Fibroblast of lung (primary cell): Measurements from ENCODE around the gene CCDC12.

ENCODE experiments used
- EZH2 ChIP-seq: IDR thresholded peaks from 2 replicates; pipeline ENCODE4 v1.5.1; 2012; ENCODE audit warnings: low read length, control low read depth, mild to moderate bottlenecking; ENCODE audit errors: missing control alignments
- TF ChIP-seq, protein P1 (sequence below), 2 donors: IDR thresholded peaks in 1 of 2; conservative IDR thresholded peaks in 1 of 2; 1 replicate in 1 of 2; 2 replicates in 1 of 2; pipeline ENCODE4 v1.5.1; 2011 to 2012; ENCODE audit warnings: low read length in 2 of 2, control low read depth in 1 of 2, inconsistent platforms in 1 of 2, low read depth in 1 of 2, mild to moderate bottlenecking in 1 of 2

DNA sequence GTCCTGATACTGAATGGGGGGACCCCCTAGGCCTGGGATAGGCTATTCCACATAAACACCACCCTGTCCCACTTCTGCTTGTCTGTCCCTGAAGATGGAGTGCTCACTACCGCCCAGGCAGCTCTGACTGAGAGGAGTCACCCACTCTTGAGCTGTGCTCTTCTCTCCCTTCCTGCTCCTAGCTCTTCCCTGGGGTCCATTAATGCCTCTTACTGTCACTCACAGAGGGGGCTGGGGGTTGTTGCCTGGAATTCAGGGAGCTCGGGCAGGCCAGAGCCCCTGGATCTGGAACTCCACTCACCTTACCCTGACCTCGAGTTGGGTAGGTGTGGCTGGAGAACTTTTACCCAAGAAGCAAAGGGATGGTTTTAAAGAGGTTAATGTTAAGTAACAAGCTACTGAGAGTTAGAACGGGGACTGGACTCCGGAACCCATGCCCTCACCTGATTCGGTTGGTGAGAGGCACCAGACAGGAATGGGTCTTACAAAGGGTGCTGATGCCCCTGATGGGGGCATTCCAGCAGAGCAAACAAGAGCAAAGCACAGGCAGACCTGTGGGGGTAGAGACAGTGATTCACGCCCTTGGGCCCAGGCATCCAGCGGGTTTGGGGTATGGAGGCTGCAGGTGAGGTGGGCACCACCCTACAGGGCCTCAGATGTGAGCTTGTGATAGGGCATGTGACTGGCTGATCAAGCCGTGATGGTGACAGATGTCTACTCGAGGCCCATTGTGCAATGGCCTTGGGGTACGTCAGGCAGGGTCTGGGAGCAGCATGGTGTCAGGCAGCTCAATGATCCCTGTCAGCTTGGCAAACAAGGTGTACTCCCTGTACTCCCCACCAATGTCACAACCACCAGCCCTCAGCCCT, 8.3 kb upstream of the CCDC12 start:
- TF ChIP-seq, protein P1, sequence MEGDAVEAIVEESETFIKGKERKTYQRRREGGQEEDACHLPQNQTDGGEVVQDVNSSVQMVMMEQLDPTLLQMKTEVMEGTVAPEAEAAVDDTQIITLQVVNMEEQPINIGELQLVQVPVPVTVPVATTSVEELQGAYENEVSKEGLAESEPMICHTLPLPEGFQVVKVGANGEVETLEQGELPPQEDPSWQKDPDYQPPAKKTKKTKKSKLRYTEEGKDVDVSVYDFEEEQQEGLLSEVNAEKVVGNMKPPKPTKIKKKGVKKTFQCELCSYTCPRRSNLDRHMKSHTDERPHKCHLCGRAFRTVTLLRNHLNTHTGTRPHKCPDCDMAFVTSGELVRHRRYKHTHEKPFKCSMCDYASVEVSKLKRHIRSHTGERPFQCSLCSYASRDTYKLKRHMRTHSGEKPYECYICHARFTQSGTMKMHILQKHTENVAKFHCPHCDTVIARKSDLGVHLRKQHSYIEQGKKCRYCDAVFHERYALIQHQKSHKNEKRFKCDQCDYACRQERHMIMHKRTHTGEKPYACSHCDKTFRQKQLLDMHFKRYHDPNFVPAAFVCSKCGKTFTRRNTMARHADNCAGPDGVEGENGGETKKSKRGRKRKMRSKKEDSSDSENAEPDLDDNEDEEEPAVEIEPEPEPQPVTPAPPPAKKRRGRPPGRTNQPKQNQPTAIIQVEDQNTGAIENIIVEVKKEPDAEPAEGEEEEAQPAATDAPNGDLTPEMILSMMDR (conservative IDR thresholded peaks at IDR 0.05 in 1 of 2, IDR thresholded peaks at IDR 0.05 in 1 of 2; ENCODE audit: low read depth in 1 of 2, low read length in 2 of 2) = no peak
- no peak for TF ChIP-seq EZH2
